K562 treated with DMSO at 1 percent for 12 hours (cell line): ENCODE results near the gene RBMXL2. TPM values are rescaled to one million over a fixed set of nuclear protein-coding genes. Genes with fewer than 3 reads are reported as not detected.

Source experiments
- total RNA-seq: library from RNA; unstranded; fragments of 300-600 nt; gene quantifications from 2 replicates; pipeline ENCODE4 v1.2.3, GENCODE V29; 2022; ENCODE audit not compliant: insufficient read depth

The RBMXL2 gene
- 1.1 TPM in 1 of 2 replicates, not detected in the other for total RNA-seq

GRCh38 chr11:7088921-7089320 is at the start of gene RBMXL2:
RBMXL2 (plus strand) TSS chr11:7088998; CDS start chr11:7089121, 123 bp downstream.

Other genes starting within 250 kb of the RBMXL2 start
- not detected in 2 replicates for gene OR10A5, start 243.3 kb upstream of the RBMXL2 start, total RNA-seq
- gene OR10A2, start 225.9 kb upstream of the RBMXL2 start, total RNA-seq, result not detected in 2 replicates
- gene OR10A4, start 212.4 kb upstream of the RBMXL2 start, total RNA-seq, result not detected in 2 replicates
- not detected in 2 replicates for gene OR2D2, start 196.5 kb upstream of the RBMXL2 start, total RNA-seq
- gene OR2D3, start 168.0 kb upstream of the RBMXL2 start, total RNA-seq, result not detected in 2 replicates
- 3.4 and 7.9 TPM in 2 replicates for gene ZNF215, start 162.6 kb upstream of the RBMXL2 start, total RNA-seq
- gene ZNF214, start 68.7 kb upstream of the RBMXL2 start, total RNA-seq, result 0.94 TPM in 1 of 2 replicates, not detected in the other
- gene NLRP14, start 68.5 kb upstream of the RBMXL2 start, total RNA-seq, result 0.21 TPM in 1 of 2 replicates, not detected in the other
- not detected in 2 replicates for gene SYT9, start 162.9 kb downstream of the RBMXL2 start, total RNA-seq